Stimulated activated CD4-positive, alpha-beta T cell treated with anti-CD3 and anti-CD28 coated beads, Interleukin-4, amount 100 ng/mL, for 48 hours (primary cell): ENCODE measurements around the gene PODXL.
"Not testable (repeated sequence)": the region's sequence is repeated elsewhere in the genome, so short reads cannot be mapped to it uniquely, and the experiment has no call there.

Experiments used
- DNase-seq, 2 donors: peaks; one replicate each; pipeline ENCODE4 v3.0.0-alpha.2; 2020; ENCODE audit warnings: low read depth in 2 of 2

The PODXL gene

GRCh38 chr7:131511774-131512535 lies 44.5 kb downstream of the PODXL start:
- DNase-seq, result no peak

GRCh38 chr7:131511071-131511470 lies 45.4 kb downstream of the PODXL start:
- no peak for DNase-seq

DNA sequence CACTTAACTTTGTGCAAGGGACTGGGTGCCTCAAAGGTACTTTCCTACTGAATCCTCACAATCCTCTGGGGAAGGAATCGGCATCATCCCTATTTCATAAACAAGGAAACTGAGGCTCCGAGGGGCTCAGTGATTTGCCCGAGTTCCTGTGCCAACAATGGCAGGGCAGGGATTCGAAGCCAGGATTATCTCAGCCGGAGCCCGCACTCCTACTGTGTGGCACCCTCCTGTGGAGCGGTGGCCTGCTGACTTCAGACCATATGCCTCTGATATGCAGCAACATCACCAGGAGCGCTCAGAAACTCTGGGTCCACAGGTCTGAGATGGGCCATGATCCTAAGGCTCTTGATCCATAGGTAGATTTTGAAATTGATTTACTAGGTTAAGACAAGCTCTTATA lies 46.6 kb downstream of the PODXL start:
- DNase-seq, result no peak

GRCh38 chr7:131508754-131509486 lies 47.5 kb downstream of the PODXL start:
- DNase-seq, result no peak

DNA sequence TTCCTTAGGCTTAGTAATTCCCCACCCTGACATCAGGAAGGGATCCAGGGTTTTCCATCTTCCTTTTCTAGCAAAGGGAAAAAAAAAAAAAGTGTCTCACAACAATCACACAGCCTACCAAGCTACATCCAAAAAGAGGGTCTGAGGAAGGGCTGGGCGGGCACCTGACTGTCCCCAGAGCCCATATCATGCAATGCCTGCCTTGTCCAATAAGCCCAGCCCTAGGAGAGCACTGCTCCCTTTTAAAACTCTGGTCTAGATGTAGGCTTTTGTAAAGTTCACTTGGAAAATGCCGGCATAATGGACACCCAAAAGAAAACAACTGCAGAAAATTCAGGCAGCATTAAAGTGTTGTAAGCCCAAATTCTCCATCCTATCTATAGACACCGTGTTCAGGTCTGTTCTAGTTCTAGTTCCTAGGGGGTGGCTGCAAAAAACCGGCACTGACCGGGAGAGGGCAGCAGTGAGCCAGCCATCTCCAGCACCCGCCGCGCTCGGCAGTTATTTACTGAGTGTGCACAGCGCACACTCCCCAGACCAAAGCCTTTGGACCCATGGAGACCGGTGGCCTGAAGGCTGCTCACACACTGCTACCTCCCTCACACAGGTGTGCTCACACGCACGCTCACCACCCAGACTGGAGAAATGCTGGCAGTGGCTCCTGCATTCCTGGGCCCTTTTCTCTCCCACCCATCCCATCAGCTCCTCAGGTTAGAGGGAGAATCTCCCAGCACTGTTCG lies 48.7 kb downstream of the PODXL start:
- peak; percentile 72 to 86 for DNase-seq

DNA sequence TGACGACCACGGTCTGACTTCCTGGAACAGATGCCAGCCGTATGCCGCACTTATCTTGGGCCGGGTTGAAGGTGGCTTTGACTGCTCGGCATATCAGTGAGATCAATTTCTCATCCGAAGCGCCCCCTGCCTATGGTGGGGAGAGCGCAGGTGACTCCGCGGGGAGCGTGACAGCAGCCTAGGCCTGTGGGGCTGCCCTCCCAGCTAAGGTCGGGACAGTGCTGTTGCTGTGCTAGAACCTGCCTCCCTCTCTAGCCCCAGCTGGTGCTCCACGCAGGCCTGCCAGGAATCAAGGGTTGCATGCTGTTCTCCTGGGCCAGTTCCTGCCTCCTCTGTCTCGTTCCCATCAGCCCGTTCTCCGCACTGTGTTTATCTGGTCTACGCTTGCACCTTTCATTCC lies 49.8 kb downstream of the PODXL start:
- no peak for DNase-seq

DNA sequence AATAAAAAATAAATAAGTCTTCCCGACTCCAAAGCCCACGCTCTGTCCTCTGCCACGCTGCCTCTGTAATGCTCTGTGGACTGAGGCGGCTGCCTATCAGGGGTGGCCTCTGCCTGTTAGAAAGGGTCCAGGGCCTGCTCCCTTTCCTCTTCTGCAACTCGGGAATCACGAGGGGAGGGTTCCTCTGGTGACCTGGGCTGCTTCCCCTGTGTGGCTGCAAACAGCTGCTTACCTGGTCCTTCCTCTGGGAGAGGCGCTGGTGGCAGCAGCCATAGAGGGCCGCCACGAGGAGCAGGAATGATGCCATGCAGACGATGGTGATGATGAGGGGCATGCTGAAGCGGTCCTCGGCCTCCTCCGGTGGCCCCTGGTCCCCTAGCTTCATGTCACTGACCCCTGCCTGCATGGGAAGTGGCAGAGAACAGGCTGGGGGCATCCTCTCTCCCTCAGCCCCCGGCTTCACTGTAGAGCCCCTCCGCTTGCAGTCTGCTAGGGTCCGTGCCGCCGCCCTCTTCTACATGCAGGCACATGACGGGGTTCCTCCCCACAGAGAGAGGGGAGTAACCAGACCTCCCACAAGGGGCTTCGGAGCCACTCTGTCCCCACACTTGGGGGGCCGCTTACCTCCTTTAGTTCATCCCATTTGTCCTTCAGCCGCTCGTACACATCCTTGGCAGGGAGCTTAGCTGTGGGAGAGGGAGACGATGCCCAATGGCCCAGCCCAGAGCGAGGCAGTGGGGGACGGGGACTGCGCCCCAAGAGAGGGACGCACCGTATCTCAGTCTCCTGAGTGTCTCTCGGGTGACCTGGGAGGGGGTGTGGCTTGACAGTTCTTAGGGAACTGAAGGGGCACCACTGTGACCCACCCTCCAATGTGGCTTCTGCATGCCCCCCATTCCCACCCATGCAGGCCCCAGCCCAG lies 50.5 kb downstream of the PODXL start:
- DNase-seq, result no peak

DNA sequence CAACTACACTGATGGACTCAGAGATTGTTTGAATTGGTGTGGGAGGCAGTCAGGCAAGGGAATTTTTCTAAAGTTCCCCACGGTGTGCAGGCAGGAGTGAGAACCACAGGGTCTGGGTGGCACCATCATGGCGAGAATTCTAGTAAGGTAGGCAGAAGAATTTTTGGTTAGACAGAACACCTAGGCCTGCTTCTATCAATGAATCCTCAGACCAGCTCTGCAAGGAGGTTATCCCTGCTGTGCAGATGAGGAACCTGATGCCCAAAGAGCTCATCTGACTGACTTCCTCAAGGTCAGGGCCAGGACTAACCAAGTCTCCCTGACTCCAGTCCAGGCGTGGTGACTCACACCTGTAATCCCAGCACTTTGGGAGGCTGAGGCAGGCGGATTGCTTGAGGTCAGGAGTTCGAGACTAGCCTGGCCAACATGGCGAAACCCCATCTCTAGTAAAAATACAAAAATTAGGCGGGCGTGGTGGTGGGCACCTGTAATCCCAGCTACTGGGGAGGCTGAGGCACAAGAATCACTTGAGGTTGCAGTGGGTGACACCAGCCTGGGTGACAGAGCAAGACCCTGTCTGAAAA lies 51.3 kb downstream of the PODXL start:
- DNase-seq, result not testable (repeated sequence)

DNA sequence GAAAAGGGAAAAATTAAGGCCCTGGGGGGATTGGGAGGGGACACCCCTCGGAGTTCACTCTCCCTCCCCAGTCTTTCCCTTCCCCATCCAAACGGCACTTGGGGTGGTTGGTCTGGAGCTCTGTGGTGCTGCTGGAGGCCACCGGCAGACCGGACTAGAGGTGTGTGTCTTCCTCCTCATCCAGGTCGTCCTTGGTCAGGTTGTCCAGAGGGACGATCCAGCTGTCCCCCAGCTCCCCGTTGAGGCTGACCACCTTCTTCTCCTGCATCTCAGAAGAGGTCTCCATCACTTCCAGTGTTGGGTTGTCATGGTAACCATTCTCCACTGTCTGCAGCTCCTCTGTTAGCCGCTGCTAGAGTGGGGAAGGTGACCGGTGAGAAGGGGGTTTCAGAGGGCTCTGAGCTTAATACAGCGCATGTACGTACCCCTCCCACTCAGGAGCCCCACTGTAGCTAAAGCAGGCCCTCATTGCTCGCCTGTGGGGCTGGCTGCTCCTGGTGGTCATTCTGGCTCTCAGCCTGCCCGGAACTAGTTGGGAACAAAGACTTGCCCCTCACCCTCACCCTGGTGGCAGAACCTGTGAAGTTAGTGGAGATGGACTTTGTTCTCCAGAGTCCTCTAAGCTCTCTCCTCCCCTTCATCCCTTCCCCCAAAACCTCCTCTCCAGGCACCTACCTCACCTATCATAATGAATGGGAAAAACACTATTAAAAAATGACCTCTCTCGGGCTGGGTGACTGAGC lies 52.1 kb downstream of the PODXL start:
- DNase-seq, result no peak

DNA sequence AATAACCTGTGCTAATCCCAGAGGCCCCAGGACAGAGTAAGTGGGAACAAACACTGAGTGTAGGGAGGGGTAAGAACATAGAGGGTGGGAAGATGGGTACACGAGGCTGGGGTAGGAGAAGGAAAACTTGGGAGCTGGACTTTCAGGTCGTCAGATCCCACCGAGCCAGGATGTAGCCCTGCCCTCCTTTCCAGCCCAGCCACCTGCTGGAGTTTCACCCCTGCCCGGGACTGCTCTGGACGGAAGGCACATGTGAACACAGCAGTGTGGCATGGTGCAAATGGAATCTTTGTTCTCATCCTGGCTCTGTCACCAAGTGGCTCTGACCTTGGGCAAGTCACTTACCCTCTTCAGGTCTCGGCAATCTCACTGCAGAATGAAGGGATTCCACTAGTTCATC lies 52.8 kb downstream of the PODXL start:
- DNase-seq, result no peak

- DNase-seq, result no peak
Observed at GRCh38 chr7:131502810-131503508, 53.5 kb downstream of the PODXL start.

- DNase-seq, result no peak
Observed at GRCh38 chr7:131501930-131502685, 54.3 kb downstream of the PODXL start.

DNA sequence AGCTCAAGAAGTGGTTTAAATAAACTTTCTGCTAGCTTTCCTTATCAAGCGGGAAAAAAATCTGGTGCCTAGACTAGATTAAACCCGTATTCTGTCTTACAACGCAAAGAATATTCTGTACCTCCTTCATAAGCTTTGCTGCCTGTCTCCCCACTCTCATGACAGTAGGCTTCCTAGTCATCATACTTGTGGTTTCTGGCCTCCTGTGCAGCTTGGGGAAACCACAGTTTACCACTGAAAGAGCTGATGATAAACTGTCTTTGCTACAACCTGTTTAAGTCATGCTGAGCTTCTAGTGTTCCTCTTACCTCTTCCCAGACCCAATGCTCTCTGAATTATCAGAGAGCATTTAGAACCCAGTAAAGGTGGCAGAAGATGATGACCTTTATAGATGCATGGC lies 55.0 kb downstream of the PODXL start:
- peak in 1 of 2 donors; percentile 36 for DNase-seq

DNA sequence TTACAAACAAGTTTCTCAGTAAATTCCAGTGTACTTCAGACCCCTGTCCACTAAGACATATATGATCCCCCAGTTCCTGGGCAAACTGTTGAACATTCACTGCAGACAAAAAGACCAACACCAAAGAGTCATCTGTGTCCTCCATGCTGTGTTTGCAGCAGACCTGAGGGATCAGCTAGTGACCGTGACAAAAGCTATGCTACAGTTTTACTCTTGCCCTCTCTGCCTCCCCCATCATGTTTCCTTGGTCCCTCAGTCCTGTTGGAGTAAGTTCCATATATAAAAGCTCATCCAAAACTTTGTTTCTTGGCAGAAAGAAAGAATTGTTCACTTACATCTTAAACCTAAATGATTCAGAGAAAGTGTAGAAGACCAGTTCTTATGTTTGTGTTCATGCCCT lies 56.1 kb downstream of the PODXL start:
- DNase-seq, result no peak

GRCh38 chr7:131499801-131500200 lies 56.6 kb downstream of the PODXL start:
- no peak for DNase-seq

DNA sequence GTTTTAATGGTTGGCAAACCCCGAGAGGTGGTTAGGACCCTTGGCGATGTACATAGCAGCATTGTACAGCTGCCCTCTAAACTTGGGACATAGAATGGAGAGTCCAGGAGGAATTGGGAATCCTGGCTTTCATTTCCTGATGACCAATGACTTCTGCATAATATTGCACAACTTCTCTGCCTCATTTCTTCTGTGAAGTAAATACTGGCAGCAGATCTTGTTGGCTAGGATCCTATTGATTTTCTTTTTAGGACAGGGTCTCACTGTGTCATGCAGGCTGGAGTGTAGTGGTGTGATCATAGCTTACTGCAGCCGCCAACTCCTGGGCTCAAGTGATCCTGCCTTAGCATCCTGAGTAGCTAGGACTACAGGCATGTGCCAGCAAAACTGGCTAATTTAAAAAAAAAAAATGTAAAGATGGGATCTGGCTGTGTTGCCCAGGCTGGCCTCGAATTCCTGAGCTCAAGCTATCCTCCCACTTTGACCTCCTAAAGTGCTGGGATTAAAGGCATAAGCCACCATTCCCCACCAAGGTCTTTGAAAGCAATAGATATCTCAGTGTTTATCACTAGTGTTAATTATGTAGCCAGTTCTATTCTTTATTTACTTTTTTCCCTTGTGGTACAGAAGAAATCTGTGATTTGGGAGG lies 58.1 kb downstream of the PODXL start:
- DNase-seq, result no peak

GRCh38 chr7:131497454-131497853 lies 59.0 kb downstream of the PODXL start:
- no peak for DNase-seq

- DNase-seq, result no peak
Observed at GRCh38 chr7:131495669-131496498, 60.5 kb downstream of the PODXL start.
